Left lung (tissue), 10 donors: ENCODE measurements around the gene MYL12B. TPM values are rescaled to one million over a fixed set of nuclear protein-coding genes. Genes with fewer than 3 reads are reported as not detected.

ENCODE experiments used
- ATAC-seq: fragments of 200-7000 bp; cut with Tn5 transposase; one replicate; pipeline ENCODE4 v1.9.1; 2020; ENCODE audit warnings: moderate library complexity
- DNase-seq, 4 donors: peaks; one replicate each; pipeline ENCODE4 v3.0.0-alpha.2; 2013 to 2020
- H3K27ac ChIP-seq, 2 donors: fragments of 200-600 bp; sonication (generic) in 1 of 2; one replicate each; pipeline versions ENCODE4 v1.5.0 to v1.8.0; 2020 to 2021
- H3K27me3 ChIP-seq, 2 donors: fragments of 200-600 bp; sonication (generic) in 1 of 2; one replicate each; pipeline versions ENCODE4 v1.5.0 to v1.8.0; 2020 to 2021
- H3K36me3 ChIP-seq, 2 donors: fragments of 200-600 bp; sonication (generic) in 1 of 2; one replicate each; pipeline versions ENCODE4 v1.5.0 to v1.8.0; 2020 to 2021
- H3K4me1 ChIP-seq, 2 donors: fragments of 200-600 bp; one replicate each; pipeline ENCODE4 v1.8.0; 2021
- H3K4me3 ChIP-seq, 2 donors: fragments of 200-600 bp; sonication (generic) in 1 of 2; one replicate each; pipeline versions ENCODE4 v1.5.0 to v1.8.0; 2020 to 2021; ENCODE audit warnings: mild to moderate bottlenecking in 1 of 2
- H3K9me3 ChIP-seq, 2 donors: fragments of 200-600 bp; sonication (generic) in 1 of 2; one replicate each; pipeline versions ENCODE4 v1.5.0 to v1.8.0; 2020 to 2021
- intact Hi-C, 2 donors: fragments of 100-400 bp; cut with DNase I; formaldehyde crosslinking; loops; one replicate each; pipeline versions ENCODE4 v1.11.2 to v1.14.2; 2022
- polyA plus RNA-seq, 6 donors: library from polyadenylated mRNA; unstranded; fragments of 120-200 nt; gene quantifications; one replicate each; pipeline ENCODE4 v1.2.1, GENCODE V29; 2013; ENCODE audit not compliant: insufficient read length in 6 of 6
- total RNA-seq, 2 donors: library from RNA; stranded (reverse); fragmentation: NEBNext Ultra II Directional; extraction: Animal tissue kit (Norgen Biotek cat#: 25700); gene quantifications; one replicate each; pipeline ENCODE4 v1.2.1, GENCODE V29; 2021
- TF ChIP-seq, protein P1 (sequence below), 2 donors: fragments of 200-600 bp; sonication (generic) in 1 of 2; IDR thresholded peaks; one replicate each; pipeline versions ENCODE4 v1.5.0 to v1.8.0; 2021; ENCODE audit warnings: antibody characterized with exemption in 2 of 2
- donor health status: DM: no; HTN: yes; CAD: no.
- donor health status: DM: no; HTN: no; CAD: no.

MYL12B gene
- total and polyA plus RNA-seq, 8 donors: 377 to 473 (median 420) TPM

GRCh38 chr18:3246635-3247239 is 15.2 kb upstream of the MYL12B start:
- Histone ChIP-seq H3K27me3 (no peaks in the 10 kb centered on the region), H3K4me3 (peak overlapping the region; percentile 90 to 93), H3K4me1 (peaks cover 27 to 53% of the 10 kb centered on the region in 2 donors), H3K27ac (peak overlapping the region; percentile 99 to 100), H3K36me3 (peaks cover 0 to 10% of the 10 kb centered on the region in 2 donors), H3K9me3 (peaks cover 0 to 2% of the 10 kb centered on the region in 2 donors)
- peak in 1 of 4 donors; percentile 35 for DNase-seq
- TF ChIP-seq, protein P1, sequence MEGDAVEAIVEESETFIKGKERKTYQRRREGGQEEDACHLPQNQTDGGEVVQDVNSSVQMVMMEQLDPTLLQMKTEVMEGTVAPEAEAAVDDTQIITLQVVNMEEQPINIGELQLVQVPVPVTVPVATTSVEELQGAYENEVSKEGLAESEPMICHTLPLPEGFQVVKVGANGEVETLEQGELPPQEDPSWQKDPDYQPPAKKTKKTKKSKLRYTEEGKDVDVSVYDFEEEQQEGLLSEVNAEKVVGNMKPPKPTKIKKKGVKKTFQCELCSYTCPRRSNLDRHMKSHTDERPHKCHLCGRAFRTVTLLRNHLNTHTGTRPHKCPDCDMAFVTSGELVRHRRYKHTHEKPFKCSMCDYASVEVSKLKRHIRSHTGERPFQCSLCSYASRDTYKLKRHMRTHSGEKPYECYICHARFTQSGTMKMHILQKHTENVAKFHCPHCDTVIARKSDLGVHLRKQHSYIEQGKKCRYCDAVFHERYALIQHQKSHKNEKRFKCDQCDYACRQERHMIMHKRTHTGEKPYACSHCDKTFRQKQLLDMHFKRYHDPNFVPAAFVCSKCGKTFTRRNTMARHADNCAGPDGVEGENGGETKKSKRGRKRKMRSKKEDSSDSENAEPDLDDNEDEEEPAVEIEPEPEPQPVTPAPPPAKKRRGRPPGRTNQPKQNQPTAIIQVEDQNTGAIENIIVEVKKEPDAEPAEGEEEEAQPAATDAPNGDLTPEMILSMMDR (IDR thresholded peaks at IDR 0.05): no peak
- intact Hi-C loops: loop anchor here in 1 of 2 donors (5.0 to 10.0 kb wide), 2 partner anchors 102 to 314 kb away; no protein-coding TSS in a partner anchor
- peak; percentile 19 for ATAC-seq

- TF ChIP-seq, protein P1 (IDR thresholded peaks at IDR 0.05): no peak
- ATAC-seq: peak; percentile 87
- Histone ChIP-seq H3K4me1 (peaks cover 29 to 60% of the 10 kb centered on the region in 2 donors), H3K4me3 (peak within 1 kb of the TSS; percentile 90 to 93), H3K36me3 (peaks cover 0 to 10% of the 10 kb centered on the region in 2 donors), H3K27me3 (no peaks in the 10 kb centered on the region), H3K27ac (peak within 1 kb of the TSS; percentile 99 to 100), H3K9me3 (no peaks in the 10 kb centered on the region)
- intact Hi-C loops: loop anchor here in 1 of 2 donors (5.0 to 10.0 kb wide), 2 partner anchors 103 to 315 kb away; no protein-coding TSS in a partner anchor
- DNase-seq: peak; percentile 95 to 100 (median 98)
Measured at GRCh38 chr18:3247240-3248061, 14.5 kb upstream of the MYL12B start, which contains the start of gene MYL12A. TSS of gene MYL12A (plus strand) at chr18:3247801. CDS start at chr18:3253248, 5,447 bp downstream.

GRCh38 chr18:3248062-3248657 is 13.8 kb upstream of the MYL12B start:
- Histone ChIP-seq H3K4me3 (peak overlapping the region; percentile 90 to 93), H3K27me3 (no peaks in the 10 kb centered on the region), H3K9me3 (no peaks in the 10 kb centered on the region), H3K4me1 (peaks cover 29 to 67% of the 10 kb centered on the region in 2 donors), H3K36me3 (peaks cover 0 to 12% of the 10 kb centered on the region in 2 donors), H3K27ac (peak overlapping the region; percentile 99 to 100)
- intact Hi-C loops: loop anchor here in 1 of 2 donors (5.0 to 10.0 kb wide), 2 partner anchors 103 to 316 kb away; no protein-coding TSS in a partner anchor
- TF ChIP-seq, protein P1 (IDR thresholded peaks at IDR 0.05): no peak
- ATAC-seq (no peak), DNase-seq (peak in 2 of 4 donors; percentile 79 to 82)

DNA sequence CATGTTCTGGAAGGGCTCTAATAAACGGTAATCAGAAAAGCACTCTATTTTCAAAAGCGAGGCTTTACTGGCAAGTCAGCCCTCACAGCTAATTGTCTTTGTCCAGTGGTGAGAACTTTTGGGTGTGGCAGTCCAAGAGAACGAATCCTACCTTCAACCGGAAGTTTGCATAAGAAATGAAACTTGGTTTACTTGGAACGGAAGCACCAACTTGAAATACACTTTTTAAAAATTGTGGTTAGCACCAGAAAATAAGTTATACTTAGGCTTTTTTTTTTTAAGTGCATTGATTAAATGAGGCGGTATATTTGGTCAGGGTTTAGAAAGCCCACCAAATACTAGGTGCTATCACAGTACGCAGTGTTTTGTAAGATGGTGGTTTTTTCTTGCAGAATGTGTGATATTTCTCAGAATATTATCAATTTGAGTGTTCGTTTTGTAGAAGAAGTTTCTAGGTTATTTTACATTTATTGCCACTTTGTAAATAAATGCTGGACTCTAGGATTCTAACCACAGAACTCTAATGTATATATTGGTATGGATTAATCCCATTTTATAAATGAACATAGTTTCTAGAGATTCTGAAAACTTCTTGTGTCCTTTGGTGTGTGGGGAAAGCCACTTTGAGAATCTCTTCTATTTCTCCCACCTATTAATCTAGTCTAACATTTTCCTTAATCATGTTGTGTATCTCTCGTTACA is 13.1 kb upstream of the MYL12B start:
- intact Hi-C loops: loop anchor here in 1 of 2 donors (5.0 to 10.0 kb wide), 2 partner anchors 104 to 317 kb away; no protein-coding TSS in a partner anchor
- peak in 2 of 4 donors; percentile 15 to 61 for DNase-seq
- no peaks in the 10 kb centered on the region for H3K9me3 ChIP-seq
- TF ChIP-seq, protein P1 (IDR thresholded peaks at IDR 0.05): no peak
- H3K36me3 ChIP-seq: peaks cover 0 to 19% of the 10 kb centered on the region in 2 donors
- peak overlapping the region; percentile 90 to 93 for H3K4me3 ChIP-seq
- peak; percentile 6 for ATAC-seq
- peak overlapping the region; percentile 99 to 100 for H3K27ac ChIP-seq
- H3K27me3 ChIP-seq: no peaks in the 10 kb centered on the region
- peaks cover 29 to 72% of the 10 kb centered on the region in 2 donors for H3K4me1 ChIP-seq
